ENCODE measurements around the gene ARHGAP22. TPM values are rescaled to one million over a fixed set of nuclear protein-coding genes. Genes with fewer than 3 reads are reported as not detected.

ARHGAP22 gene
- total and polyA plus RNA-seq, 2 donors: 5.5 to 8.5 TPM

DNA sequence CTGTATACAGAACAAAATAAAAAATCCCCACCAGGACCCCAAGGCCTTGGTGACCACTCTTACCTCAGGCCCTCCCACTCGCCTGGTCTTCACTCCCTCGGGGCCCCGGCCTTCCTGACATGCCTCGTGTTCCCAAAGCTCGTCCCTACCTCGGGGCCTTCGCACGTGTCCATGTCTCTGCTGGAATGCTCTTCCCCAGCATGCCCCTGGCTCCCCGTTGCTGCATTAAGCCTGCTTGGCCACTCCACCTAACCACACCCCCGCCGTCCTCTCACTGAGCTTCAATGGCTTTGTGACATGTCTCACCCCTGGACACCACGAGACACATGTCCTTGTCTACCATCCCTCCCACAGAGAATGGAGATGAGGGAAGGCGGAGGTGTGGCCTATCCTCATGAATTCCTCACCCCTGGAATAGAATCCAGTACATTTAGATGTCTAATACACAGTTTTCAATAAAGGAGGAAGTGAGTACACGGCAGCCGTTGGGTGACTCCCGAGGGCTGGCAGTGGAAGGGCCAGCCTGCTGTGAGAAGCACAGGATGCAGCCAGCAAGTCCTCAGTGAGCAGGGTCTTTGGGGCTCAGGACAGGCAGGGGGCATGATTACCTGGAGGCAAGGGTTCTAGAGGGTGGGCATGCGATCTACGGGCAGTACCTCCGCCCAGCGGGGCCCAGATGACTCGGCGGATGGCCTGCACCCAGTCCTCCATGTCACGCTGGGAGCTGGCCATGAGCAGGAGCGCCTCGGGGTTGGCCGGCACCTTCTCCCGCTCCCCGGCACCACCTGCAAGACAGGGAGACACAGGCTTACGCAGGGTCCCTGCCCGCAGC lies 125.7 kb downstream of the ARHGAP22 start:
- no peak overlapping the region for H3K27ac ChIP-seq (ENCODE audit: low read depth in 1 of 2, low read length in 1 of 2)
- H3K27me3 ChIP-seq (ENCODE audit: control insufficient read depth in 2 of 2, insufficient read depth in 1 of 2, low read length in 1 of 2): no peaks in the 10 kb centered on the region
- DNase-seq (ENCODE audit: low read depth in 6 of 9, low spot score in 9 of 9): no peak
- no peaks in the 10 kb centered on the region for H3K9me3 ChIP-seq (ENCODE audit: control insufficient read depth in 2 of 2, insufficient read depth in 1 of 2, low read length in 1 of 2)
- H3K4me1 ChIP-seq (ENCODE audit: control insufficient read depth in 2 of 2, insufficient read depth in 2 of 2, low read length in 2 of 2): peaks cover 0 to 7% of the 10 kb centered on the region in 2 donors
- no peak overlapping the region for H3K4me3 ChIP-seq (ENCODE audit: low read length in 2 of 2)
- 90% methylated on average over 30 of the region's 30 CpGs for WGBS
- H3K36me3 ChIP-seq (ENCODE audit: control insufficient read depth in 2 of 2, insufficient read depth in 2 of 2, low read length in 1 of 2): no peaks in the 10 kb centered on the region

DNA sequence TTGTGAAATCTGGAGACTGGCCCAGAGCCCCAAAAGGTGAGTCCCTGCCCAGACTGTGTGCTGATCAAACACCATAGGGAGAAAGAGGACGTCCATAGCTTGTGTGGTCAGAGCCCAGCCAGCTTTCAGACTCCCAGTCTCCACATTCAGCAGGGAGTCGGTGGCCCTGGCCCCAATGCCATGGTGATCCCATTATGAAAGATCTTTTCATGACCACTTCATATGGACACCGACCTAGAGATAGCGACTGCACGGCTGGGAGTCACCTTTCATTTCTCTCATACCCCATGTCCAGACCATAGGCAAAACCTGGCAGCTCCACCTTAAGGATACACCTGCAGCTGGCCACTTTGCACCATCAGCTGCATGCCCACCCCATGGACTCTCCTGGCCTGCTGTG lies 126.4 kb downstream of the ARHGAP22 start:
- H3K27me3 ChIP-seq (ENCODE audit: control insufficient read depth in 2 of 2, insufficient read depth in 1 of 2, low read length in 1 of 2): no peaks in the 10 kb centered on the region
- no peak overlapping the region for H3K4me3 ChIP-seq (ENCODE audit: low read length in 2 of 2)
- no peaks in the 10 kb centered on the region for H3K36me3 ChIP-seq (ENCODE audit: control insufficient read depth in 2 of 2, insufficient read depth in 2 of 2, low read length in 1 of 2)
- 95% methylated on average over 5 of the region's 5 CpGs for WGBS
- H3K4me1 ChIP-seq (ENCODE audit: control insufficient read depth in 2 of 2, insufficient read depth in 2 of 2, low read length in 2 of 2): peaks cover 0 to 7% of the 10 kb centered on the region in 2 donors
- no peak for DNase-seq (ENCODE audit: low read depth in 6 of 9, low spot score in 9 of 9)
- H3K9me3 ChIP-seq (ENCODE audit: control insufficient read depth in 2 of 2, insufficient read depth in 1 of 2, low read length in 1 of 2): no peaks in the 10 kb centered on the region
- H3K27ac ChIP-seq (ENCODE audit: low read depth in 1 of 2, low read length in 1 of 2): no peak overlapping the region

DNA sequence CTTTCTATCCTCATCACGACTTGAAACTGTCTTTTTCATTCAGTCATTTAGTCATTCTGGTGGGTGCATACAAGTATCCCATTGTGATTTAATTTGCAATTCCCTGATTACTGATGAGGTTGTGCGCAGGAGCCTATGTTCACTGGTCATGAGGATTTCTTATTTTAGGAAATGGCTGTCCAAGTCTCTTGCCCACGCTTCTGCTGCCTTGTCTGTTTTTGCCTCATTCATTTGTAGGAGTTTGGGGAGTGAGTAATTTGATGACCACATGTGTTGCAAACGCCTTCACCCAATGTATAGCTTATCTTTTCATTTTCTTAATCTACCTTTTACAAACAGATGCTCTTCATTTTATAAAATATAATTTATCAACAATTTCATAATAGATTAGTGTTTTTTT lies 127.3 kb downstream of the ARHGAP22 start:
- Histone ChIP-seq H3K36me3 (ENCODE audit: control insufficient read depth in 2 of 2, insufficient read depth in 2 of 2, low read length in 1 of 2) (no peaks in the 10 kb centered on the region), H3K27ac (ENCODE audit: low read depth in 1 of 2, low read length in 1 of 2) (no peak overlapping the region), H3K27me3 (ENCODE audit: control insufficient read depth in 2 of 2, insufficient read depth in 1 of 2, low read length in 1 of 2) (no peaks in the 10 kb centered on the region), H3K4me1 (ENCODE audit: control insufficient read depth in 2 of 2, insufficient read depth in 2 of 2, low read length in 2 of 2) (peaks cover 0 to 7% of the 10 kb centered on the region in 2 donors), H3K9me3 (ENCODE audit: control insufficient read depth in 2 of 2, insufficient read depth in 1 of 2, low read length in 1 of 2) (no peaks in the 10 kb centered on the region), H3K4me3 (ENCODE audit: low read length in 2 of 2) (no peak overlapping the region)
- no peak for DNase-seq (ENCODE audit: low read depth in 6 of 9, low spot score in 9 of 9)
- WGBS: 86% methylated on average over 4 of the region's 4 CpGs

DNA sequence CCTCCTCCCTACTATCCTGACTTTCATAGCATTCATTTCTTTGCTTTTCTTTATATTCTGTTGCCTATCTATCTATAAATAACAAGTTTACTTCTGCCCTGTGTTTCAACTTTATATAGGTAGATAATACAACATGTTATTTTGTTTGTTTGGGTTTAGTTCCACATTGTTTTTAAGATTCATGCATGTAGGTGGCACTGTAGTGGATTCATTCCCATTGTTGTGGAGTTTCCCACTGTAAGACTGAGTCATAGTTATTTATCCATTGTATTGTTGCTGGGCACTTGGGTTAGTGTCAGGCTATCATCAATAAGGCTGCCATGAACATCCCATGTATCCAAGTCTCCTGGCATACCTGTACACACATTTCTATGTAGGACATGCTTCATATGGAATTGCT lies 127.7 kb downstream of the ARHGAP22 start:
- no peaks in the 10 kb centered on the region for H3K36me3 ChIP-seq (ENCODE audit: control insufficient read depth in 2 of 2, insufficient read depth in 2 of 2, low read length in 1 of 2)
- H3K4me1 ChIP-seq (ENCODE audit: control insufficient read depth in 2 of 2, insufficient read depth in 2 of 2, low read length in 2 of 2): peaks cover 0 to 7% of the 10 kb centered on the region in 2 donors
- H3K9me3 ChIP-seq (ENCODE audit: control insufficient read depth in 2 of 2, insufficient read depth in 1 of 2, low read length in 1 of 2): no peaks in the 10 kb centered on the region
- no peaks in the 10 kb centered on the region for H3K27me3 ChIP-seq (ENCODE audit: control insufficient read depth in 2 of 2, insufficient read depth in 1 of 2, low read length in 1 of 2)
- no peak for DNase-seq (ENCODE audit: low read depth in 6 of 9, low spot score in 9 of 9)
- no peak overlapping the region for H3K4me3 ChIP-seq (ENCODE audit: low read length in 2 of 2)
- no peak overlapping the region for H3K27ac ChIP-seq (ENCODE audit: low read depth in 1 of 2, low read length in 1 of 2)

DNA sequence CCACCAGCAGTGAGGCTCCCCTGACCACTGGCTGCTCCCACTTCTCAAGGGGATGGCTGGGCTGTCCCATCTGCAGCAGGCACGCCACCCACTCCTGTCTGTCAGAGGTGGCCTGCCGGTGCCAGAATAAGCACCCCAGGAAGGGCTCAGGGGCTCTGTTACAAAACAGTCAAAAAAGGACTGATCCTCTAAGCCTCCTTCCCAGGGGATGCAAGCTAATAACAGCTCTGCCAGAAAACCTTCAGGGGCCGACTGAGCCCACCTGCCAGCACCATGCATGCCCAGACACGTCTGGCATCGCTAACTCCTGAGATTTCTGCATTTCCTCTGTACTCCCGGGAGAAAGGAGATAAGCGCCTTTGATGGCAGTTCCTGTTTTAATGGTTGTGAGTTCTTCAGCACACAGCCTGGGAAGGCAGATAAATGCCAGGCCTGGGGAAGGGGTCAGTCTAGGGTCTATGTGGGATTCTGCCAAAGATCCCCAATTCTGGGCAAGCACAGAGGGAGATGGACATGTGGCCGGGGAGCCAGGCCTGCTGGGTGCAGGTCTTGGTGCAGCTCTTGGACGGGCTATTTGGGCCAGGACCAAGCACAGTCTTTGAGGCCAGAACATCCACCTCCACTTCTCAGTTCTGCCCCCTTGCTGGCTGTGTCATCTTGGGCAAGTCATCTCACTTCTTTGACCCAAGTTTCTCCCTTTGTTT lies 128.4 kb downstream of the ARHGAP22 start:
- H3K27ac ChIP-seq (ENCODE audit: low read depth in 1 of 2, low read length in 1 of 2): no peak overlapping the region
- DNase-seq (ENCODE audit: low read depth in 6 of 9, low spot score in 9 of 9): no peak
- H3K27me3 ChIP-seq (ENCODE audit: control insufficient read depth in 2 of 2, insufficient read depth in 1 of 2, low read length in 1 of 2): no peaks in the 10 kb centered on the region
- H3K36me3 ChIP-seq (ENCODE audit: control insufficient read depth in 2 of 2, insufficient read depth in 2 of 2, low read length in 1 of 2): no peaks in the 10 kb centered on the region
- H3K4me3 ChIP-seq (ENCODE audit: low read length in 2 of 2): no peak overlapping the region
- no peaks in the 10 kb centered on the region for H3K9me3 ChIP-seq (ENCODE audit: control insufficient read depth in 2 of 2, insufficient read depth in 1 of 2, low read length in 1 of 2)
- 80% methylated on average over 9 of the region's 9 CpGs for WGBS
- H3K4me1 ChIP-seq (ENCODE audit: control insufficient read depth in 2 of 2, insufficient read depth in 2 of 2, low read length in 2 of 2): peaks cover 0 to 7% of the 10 kb centered on the region in 2 donors

DNA sequence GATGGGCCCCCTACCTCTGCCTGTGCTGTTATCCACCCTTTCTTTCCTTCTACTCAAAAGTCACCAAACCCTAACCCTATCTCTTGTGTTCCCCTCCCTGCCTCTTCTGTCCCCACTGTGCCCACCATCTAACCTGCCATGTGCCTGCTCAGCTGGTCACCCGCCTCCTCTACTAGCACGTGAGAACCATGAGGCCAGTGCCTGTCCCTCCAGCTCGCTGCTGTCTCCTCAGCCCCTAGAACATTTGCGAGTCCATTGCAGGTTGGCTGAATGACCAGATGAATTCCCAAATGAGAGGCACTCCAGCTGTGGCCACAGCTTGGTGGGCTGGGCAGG lies 129.0 kb downstream of the ARHGAP22 start:
- Histone ChIP-seq H3K27me3 (ENCODE audit: control insufficient read depth in 2 of 2, insufficient read depth in 1 of 2, low read length in 1 of 2) (no peaks in the 10 kb centered on the region), H3K4me1 (ENCODE audit: control insufficient read depth in 2 of 2, insufficient read depth in 2 of 2, low read length in 2 of 2) (peaks cover 0 to 9% of the 10 kb centered on the region in 2 donors), H3K4me3 (ENCODE audit: low read length in 2 of 2) (no peak overlapping the region), H3K36me3 (ENCODE audit: control insufficient read depth in 2 of 2, insufficient read depth in 2 of 2, low read length in 1 of 2) (no peaks in the 10 kb centered on the region), H3K27ac (ENCODE audit: low read depth in 1 of 2, low read length in 1 of 2) (no peak overlapping the region), H3K9me3 (ENCODE audit: control insufficient read depth in 2 of 2, insufficient read depth in 1 of 2, low read length in 1 of 2) (no peaks in the 10 kb centered on the region)
- DNase-seq (ENCODE audit: low read depth in 6 of 9, low spot score in 9 of 9): no peak
- 98% methylated on average over 4 of the region's 4 CpGs for WGBS

DNA sequence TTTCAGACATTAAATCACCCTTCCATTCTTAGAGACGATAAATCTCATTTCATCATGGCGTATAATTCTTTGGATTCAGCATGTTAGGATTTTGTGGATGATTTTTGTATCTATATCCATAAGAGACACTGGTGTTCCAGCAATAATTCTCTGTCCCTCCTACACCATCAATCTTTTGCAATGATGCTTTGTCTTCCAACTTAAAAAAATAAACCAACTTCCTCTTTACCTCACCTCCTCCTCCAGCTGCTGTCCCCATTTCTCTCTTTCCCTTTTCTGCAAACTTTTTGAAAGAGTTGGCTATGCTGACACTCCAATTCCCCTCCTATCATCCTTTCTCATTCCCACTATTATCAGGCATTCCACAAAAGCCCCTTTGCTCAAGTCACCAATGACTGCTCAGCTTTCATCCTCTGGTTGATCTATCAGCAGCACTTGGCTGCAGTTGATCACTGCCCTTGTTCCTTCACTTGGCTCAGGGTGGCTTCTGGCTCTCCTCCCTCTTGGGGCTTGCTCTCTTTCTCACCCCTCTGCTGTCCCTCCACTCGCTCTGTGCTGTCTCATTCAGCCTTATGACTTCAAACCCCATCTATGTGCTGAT lies 130.0 kb downstream of the ARHGAP22 start:
- DNase-seq (ENCODE audit: low read depth in 6 of 9, low spot score in 9 of 9): no peak
- no peak overlapping the region for H3K4me3 ChIP-seq (ENCODE audit: low read length in 2 of 2)
- no peaks in the 10 kb centered on the region for H3K9me3 ChIP-seq (ENCODE audit: control insufficient read depth in 2 of 2, insufficient read depth in 1 of 2, low read length in 1 of 2)
- no peaks in the 10 kb centered on the region for H3K36me3 ChIP-seq (ENCODE audit: control insufficient read depth in 2 of 2, insufficient read depth in 2 of 2, low read length in 1 of 2)
- 96% methylated on average over 3 of the region's 3 CpGs for WGBS
- H3K27ac ChIP-seq (ENCODE audit: low read depth in 1 of 2, low read length in 1 of 2): no peak overlapping the region
- peaks cover 5 to 20% of the 10 kb centered on the region in 2 donors for H3K4me1 ChIP-seq (ENCODE audit: control insufficient read depth in 2 of 2, insufficient read depth in 2 of 2, low read length in 2 of 2)
- H3K27me3 ChIP-seq (ENCODE audit: control insufficient read depth in 2 of 2, insufficient read depth in 1 of 2, low read length in 1 of 2): no peaks in the 10 kb centered on the region

DNA sequence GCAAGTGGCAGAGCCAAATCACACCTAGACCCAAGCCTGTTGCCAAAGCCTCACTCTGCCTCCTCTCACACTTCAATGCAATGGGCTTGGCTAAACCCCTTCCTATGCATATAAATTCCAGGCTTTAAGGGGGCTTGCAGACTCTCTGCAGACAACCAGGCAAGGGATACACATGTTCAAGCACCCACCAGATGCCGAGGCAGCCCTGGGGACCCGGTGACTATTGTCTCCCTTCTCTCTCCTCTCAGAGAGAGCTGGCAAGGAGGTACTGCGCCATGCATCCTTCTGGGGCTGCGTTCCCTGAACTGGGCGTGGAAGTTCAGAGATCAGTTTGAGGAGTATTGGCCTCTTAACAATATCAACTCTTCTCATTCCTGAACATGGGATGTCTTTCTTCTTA lies 131.2 kb downstream of the ARHGAP22 start:
- Histone ChIP-seq H3K9me3 (ENCODE audit: control insufficient read depth in 2 of 2, insufficient read depth in 1 of 2, low read length in 1 of 2) (no peaks in the 10 kb centered on the region), H3K36me3 (ENCODE audit: control insufficient read depth in 2 of 2, insufficient read depth in 2 of 2, low read length in 1 of 2) (no peaks in the 10 kb centered on the region), H3K4me3 (ENCODE audit: low read length in 2 of 2) (no peak overlapping the region), H3K27ac (ENCODE audit: low read depth in 1 of 2, low read length in 1 of 2) (no peak overlapping the region), H3K27me3 (ENCODE audit: control insufficient read depth in 2 of 2, insufficient read depth in 1 of 2, low read length in 1 of 2) (no peaks in the 10 kb centered on the region), H3K4me1 (ENCODE audit: control insufficient read depth in 2 of 2, insufficient read depth in 2 of 2, low read length in 2 of 2) (peaks cover 5 to 32% of the 10 kb centered on the region in 2 donors)
- DNase-seq (ENCODE audit: low read depth in 6 of 9, low spot score in 9 of 9): no peak
- WGBS: 96% methylated on average over 5 of the region's 5 CpGs

DNA sequence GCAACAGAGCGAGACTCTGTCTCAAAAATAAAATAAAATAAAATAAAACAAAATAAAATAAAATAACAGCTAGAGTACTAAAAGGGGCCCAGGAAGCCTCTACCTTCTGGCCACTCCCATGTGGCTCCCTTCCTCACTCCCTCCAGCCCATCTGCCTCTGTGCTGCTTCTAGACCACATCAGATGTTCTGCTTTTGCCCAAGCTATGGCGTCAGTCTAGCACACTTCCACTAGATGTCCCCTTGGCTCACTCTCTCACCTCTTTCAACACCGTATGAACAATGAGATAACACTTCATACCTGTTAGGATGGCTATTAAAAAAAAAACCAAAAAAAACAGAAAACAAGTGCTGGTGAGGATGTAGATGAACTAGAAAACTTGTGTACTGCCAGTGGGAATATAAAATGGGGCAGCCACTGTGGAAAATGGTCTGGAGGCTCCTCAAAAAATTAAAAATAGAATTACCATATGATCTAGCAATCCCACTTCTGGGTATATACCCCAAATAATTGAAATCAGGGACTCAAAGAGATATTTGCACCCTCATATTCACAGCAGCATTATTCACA lies 132.3 kb downstream of the ARHGAP22 start:
- H3K4me3 ChIP-seq (ENCODE audit: low read length in 2 of 2): no peak overlapping the region
- WGBS: 55% methylated on average over 3 of the region's 3 CpGs
- peaks cover 5 to 43% of the 10 kb centered on the region in 2 donors for H3K4me1 ChIP-seq (ENCODE audit: control insufficient read depth in 2 of 2, insufficient read depth in 2 of 2, low read length in 2 of 2)
- no peak overlapping the region for H3K27ac ChIP-seq (ENCODE audit: low read depth in 1 of 2, low read length in 1 of 2)
- no peaks in the 10 kb centered on the region for H3K9me3 ChIP-seq (ENCODE audit: control insufficient read depth in 2 of 2, insufficient read depth in 1 of 2, low read length in 1 of 2)
- DNase-seq (ENCODE audit: low read depth in 6 of 9, low spot score in 9 of 9): no peak
- H3K27me3 ChIP-seq (ENCODE audit: control insufficient read depth in 2 of 2, insufficient read depth in 1 of 2, low read length in 1 of 2): no peaks in the 10 kb centered on the region
- H3K36me3 ChIP-seq (ENCODE audit: control insufficient read depth in 2 of 2, insufficient read depth in 2 of 2, low read length in 1 of 2): no peaks in the 10 kb centered on the region
